ENCODE measurements around the gene GABARAP.

Gene GABARAP

DNA sequence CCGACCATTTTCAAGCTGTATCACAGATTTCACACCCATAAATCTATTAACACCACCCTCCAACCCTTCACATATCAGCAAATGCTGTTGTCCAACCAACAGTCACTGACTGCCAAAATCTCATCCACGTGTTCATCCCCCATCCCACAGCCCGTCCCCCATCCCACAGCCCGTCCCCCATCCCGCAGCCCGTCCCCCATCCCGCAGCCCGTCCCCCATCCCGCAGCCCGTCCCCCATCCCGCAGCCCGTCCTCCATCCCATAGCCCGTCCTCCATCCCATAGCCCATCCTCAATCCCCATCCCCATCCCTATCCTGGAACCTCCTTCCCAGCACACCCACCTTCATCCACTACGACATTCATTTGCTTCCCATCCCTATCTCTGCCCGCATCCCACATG is 36.7 kb downstream of the GABARAP start:
- DNase-seq, result no peak

DNA sequence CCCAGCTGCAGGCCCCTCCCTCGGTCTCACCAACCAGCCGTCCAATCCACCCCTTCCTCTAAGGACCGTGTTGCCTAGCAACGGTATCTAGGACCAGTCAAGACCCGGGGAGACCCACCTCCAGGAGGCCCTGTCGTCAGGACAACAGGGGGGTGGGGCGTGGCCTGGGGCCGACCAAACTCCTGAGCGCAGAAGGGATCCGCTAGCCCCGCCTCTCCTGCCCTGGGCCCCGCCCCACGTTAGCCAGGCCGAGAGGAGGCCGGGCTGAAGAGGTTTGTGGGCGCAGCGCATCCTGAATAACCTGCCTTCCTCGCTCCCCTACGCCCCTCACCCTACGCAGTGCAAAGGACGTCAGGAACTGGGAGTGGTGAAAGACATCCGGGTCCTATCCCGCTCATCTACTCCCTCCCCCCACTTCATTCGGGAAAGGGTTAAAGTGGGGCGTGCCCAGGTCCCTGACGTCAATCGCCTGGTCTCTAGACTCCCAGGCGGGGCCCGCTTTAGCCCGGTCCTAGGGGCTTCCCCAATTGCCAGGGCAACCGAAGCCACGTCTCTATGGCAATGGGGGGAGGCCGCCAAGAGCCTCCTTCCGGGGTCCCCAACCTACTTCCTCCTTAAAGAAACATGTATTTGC is 37.3 kb downstream of the GABARAP start:
- peak; percentile 97 for DNase-seq

DNA sequence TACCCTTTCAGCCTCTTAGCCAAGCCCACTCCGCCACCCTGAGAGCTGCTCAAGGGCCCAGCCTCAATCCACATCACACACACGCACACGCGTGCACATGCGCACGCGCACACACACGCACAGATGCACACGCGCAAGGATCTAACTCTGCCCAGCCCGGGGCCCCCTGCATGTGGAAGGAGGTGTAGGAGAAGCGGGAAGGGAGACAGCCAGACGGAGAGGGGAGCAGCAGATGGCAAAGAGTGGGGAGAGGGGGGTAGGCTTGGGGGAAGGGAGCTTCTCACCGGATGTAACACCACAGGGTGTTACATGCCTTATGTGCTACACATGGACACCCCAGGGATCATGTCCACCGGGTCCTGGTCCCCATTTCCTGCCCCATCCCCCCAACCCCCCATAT is 37.9 kb downstream of the GABARAP start:
- peak; percentile 62 for DNase-seq

DNA sequence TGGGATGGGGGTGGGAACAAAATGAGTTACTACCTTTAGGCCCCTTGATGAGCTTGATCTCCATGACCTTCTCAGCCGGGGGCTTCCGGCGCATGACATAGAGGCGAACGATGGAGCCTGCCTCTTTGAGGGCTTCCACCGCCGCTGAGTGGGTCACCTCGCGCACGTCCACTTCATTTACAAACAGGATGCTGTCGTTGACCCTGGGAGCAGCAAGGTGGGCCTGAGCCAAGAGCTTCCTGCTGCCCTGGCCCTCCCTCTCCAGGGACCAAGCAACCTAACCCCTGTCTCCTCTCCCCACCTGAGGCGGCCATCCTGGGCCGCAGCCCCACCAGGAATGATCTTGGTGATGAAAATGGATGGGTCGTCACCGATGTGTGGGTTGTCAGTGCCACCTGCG is 38.9 kb downstream of the GABARAP start:
- no peak for DNase-seq

DNA sequence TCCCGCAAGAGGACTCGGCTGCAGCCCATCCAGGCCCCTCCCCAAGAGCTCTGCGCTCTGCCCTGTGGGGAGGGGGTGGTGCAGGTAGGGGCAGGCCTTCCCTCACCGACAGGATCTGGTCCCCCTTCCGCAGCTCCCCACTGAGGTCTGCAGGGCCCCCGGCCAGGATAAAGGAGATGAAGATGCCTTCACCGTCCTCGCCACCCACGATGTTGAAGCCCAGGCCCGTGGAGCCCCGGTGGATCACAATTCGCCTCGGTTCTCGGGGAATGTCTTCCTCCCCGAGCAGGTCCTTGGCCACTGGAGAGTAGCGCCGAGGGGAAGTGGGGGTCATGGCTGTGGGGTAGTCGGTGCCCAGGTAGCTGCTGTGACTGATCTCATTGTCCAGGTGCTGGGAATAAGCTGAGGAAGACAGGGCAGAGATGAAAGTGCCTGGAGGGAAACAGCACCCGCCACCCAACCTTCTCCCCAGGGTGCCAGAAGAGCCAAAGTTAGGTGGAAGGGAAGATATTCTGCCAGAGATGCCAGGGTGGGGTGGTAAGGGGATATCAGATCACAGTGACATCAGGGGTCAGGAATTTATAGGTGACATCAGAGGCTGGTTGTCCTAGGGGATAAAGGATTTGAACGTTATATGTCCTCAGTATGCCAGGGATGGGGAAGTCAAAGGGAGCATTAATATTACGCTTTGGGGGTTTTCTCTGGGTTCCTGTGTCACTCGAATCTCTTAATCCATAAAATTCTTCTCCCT is 45.4 kb downstream of the GABARAP start:
- no peak for DNase-seq

DNA sequence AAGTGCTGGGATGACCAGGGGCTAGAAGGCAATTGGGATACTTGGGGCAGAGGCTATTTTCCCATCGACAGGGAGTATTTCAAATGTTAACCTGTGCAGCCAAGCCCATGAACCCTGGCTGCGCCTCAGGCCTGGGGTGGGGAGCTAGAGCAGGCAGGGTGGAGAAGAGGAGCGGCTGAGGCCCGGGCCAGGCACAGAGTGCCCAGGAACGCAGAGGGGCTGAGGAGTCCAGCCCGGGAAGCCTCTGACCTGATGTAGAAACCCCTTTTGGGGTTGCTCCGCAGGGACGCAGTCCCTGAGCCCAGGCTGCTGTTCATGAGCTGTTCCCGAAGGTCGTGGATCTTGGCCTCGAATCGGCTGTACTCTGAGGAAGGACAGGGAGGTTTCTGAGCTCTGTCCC is 46.3 kb downstream of the GABARAP start:
- no peak for DNase-seq

DNA sequence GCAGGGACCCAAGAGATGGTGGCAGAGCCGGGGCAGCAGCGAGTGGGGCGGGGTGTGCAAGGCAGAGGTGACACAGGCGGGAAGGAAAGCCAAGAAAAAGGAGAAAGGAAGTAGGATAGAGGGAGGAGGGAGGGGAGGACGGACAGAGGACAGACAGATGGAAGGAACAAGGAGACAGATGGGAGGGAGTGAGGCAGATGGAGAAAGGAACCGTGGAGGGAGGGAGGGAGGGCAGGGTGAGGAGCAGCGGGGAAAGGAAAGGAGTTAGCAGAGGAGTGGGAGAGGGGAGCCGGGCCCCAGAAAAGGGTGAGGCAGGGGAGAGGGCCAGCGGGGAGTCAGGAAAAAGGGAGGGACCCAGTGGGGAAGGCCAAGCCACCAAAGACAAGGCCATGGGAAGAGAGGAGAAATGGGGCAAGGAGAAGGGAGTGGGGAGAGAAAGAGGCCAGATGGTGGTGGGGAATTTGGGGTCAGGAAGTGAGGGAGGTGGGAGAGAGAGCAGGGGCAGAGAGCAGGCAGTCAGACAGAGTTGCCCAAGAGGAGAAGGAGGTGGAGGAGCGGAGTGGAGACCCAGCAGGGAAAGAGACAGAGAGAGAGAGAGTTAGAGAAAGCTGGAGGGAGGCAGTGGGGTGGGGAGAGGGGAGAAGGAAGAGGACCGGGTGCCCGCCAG is 49.8 kb downstream of the GABARAP start:
- peak; percentile 59 for DNase-seq

DNA sequence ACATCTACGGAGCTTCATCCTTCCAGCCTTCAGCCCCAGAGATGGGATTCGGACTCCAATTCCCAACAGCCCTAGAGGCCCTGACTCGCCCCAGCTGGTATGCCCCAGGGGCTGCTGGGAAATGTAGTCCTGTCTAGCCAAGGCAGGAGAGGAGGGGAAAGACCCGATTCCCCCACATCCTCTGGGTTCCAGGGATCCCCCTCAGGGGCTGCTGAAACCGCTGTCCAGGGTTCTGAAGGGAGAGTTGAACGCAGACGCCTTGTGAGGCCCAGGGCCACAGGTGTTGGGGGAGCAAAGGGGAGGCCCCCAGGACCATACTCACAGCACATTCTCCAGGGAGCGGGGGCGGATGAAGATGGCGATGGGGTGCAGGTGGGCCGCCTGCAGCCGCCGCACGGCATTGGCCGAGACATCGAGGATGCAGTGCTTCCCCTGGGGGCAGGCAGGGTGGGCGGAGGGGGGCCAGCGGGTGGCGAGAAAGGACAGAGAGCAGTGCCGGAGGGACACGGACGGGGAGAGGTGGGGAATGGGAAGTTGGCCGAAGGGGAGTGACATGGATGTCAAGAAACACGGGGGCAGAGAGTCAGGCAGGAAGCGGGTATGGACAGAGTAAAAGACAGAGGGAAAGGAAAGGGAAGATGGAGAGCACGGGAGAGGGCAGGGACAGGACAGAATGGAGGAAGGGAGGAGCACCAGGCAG is 50.5 kb downstream of the GABARAP start:
- DNase-seq, result peak; percentile 82

DNA sequence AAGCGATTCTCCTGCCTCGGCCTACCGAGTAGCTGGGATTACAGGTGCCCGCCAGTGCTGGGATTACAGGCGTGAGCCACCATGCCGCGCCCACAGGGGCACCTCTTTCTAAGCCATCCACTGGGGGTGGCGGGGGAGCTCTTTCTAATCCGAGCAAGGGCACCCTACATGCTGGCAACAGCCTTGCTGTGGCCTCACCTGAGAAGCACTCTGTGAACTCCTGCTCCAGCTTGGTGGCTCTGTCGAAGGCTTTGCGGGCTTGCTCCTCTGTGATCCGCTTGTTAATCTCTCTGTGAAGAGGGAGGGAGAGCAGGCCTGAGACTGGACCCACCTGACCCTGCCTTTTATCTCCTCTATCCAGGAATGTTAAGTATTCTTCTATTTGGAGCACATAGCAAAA is 51.2 kb downstream of the GABARAP start:
- no peak for DNase-seq

DNA sequence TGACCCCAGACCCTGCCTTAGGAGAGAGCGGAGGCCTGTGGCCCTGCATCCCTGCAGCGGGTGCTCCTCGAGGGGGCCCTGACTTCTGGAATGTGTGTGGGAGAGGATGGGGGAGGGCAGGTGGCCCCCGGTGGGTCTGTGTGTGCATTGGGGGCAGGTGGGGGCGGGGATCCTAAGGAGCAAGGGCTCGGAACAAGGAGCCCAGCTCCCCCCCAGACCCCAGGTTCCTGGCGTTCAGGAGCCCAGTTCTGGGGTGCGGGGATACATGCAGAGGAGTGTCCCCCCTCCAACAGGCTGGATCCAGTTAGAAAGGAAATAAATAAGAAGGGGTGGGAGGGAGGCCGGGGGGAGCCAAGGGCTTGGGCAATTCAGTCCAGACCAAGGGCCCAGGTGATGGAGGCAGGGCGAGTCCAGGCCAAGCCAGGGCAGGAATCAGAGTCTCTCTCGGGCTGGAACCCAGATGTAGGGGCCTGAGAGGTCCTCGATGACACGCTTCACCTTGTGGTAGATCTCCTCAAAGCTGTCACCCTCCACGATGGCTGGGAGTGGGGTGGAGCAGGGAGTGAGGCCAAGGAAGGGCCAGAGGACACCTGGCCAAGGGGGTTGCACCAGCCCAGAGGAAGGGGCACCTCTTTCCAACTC is 51.9 kb downstream of the GABARAP start:
- no peak for DNase-seq
